Neural cell (in vitro differentiated cells): ENCODE data around the gene ME2. TPM values are rescaled to one million over a fixed set of nuclear protein-coding genes. Genes with fewer than 3 reads are reported as not detected.

Source experiments
- H2AFZ ChIP-seq: fragments of 200-600, 300-800 bp; sonication (generic), shearing (Covaris generic); 2 replicates; pipeline ENCODE4 v1.6.0; 2014; ENCODE audit warnings: low read depth, mild to moderate bottlenecking, antibody characterized with exemption, low read length, moderate library complexity
- H3F3A ChIP-seq: fragments of 200-600 bp; shearing (Covaris generic); 2 replicates; pipeline ENCODE4 v1.6.1; 2016; ENCODE audit warnings: mild to moderate bottlenecking, moderate library complexity, mixed read lengths, antibody characterized with exemption, low read length; ENCODE audit not compliant: insufficient read depth, poor library complexity, severe bottlenecking
- H3K27ac ChIP-seq: fragments of 200-600, 300-800 bp; sonication (generic), shearing (Covaris generic); 2 replicates; pipeline ENCODE4 v1.5.1; 2014; ENCODE audit warnings: mild to moderate bottlenecking, low read length, moderate library complexity
- H3K27me3 ChIP-seq: fragments of 300-800, 200-600 bp; sonication (generic), shearing (Covaris generic); 2 replicates; pipeline ENCODE4 v1.6.0; 2014; ENCODE audit warnings: mild to moderate bottlenecking, low read depth, low read length, moderate library complexity; ENCODE audit not compliant: insufficient read depth
- H3K36me3 ChIP-seq: fragments of 300-800, 200-600 bp; sonication (generic), shearing (Covaris generic); 2 replicates; pipeline ENCODE4 v1.5.1; 2014; ENCODE audit warnings: mild to moderate bottlenecking, antibody characterized with exemption, low read length, moderate library complexity; ENCODE audit not compliant: insufficient read depth
- H3K4me2 ChIP-seq: fragments of 300-800, 200-600 bp; sonication (generic), shearing (Covaris generic); 2 replicates; pipeline ENCODE4 v1.6.0; 2014; ENCODE audit warnings: mild to moderate bottlenecking, low read length
- H3K4me3 ChIP-seq: fragments of 300-800, 200-600 bp; sonication (generic), shearing (Covaris generic); 2 replicates; pipeline ENCODE4 v1.5.1; 2014; ENCODE audit warnings: mild to moderate bottlenecking, low read length, moderate library complexity
- H3K79me2 ChIP-seq: fragments of 200-600 bp; shearing (Covaris generic); replicated peaks from 2 replicates; pipeline ENCODE4 v1.6.0; 2014; ENCODE audit warnings: mild to moderate bottlenecking, low read length, moderate library complexity; ENCODE audit not compliant: insufficient read depth
- H3K9ac ChIP-seq: fragments of 300-800, 200-600 bp; sonication (generic), shearing (Covaris generic); 2 replicates; pipeline ENCODE4 v1.6.1; 2016; ENCODE audit warnings: mild to moderate bottlenecking, low read length, mixed read lengths
- H3K9me2 ChIP-seq: fragments of 200-600 bp; shearing (Covaris generic); 2 replicates; pipeline ENCODE4 v1.6.1; 2016; ENCODE audit warnings: mild to moderate bottlenecking, low read length, mixed read lengths; ENCODE audit not compliant: insufficient read depth
- H3K9me3 ChIP-seq: fragments of 200-600, 300-800 bp; sonication (generic), shearing (Covaris generic); 2 replicates; pipeline ENCODE4 v1.6.1; 2016; ENCODE audit warnings: mild to moderate bottlenecking, mixed run types, low read length, moderate library complexity, mixed read lengths
- H4K20me1 ChIP-seq: fragments of 200-600 bp; shearing (Covaris generic); 2 replicates; pipeline ENCODE4 v1.6.1; 2016; ENCODE audit warnings: mild to moderate bottlenecking, mixed run types; ENCODE audit not compliant: insufficient read depth
- EP300 ChIP-seq: fragments of 450-650 bp; conservative IDR thresholded peaks from 2 replicates; pipeline ENCODE4 v1.6.1; 2014; ENCODE audit warnings: antibody characterized with exemption, mild to moderate bottlenecking, moderate library complexity; ENCODE audit not compliant: poor library complexity, severe bottlenecking
- EZH2 ChIP-seq: fragments of 200-600, 300-800 bp; shearing (Covaris generic), sonication (generic); IDR thresholded peaks from 2 replicates; pipeline ENCODE4 v1.6.1; 2014; ENCODE audit warnings: antibody characterized with exemption, low read length, borderline replicate concordance, mild to moderate bottlenecking; ENCODE audit not compliant: insufficient read depth, poor library complexity, severe bottlenecking
- MXI1 ChIP-seq: fragments of 450-650 bp; conservative IDR thresholded peaks from 2 replicates; pipeline ENCODE4 v1.6.1; 2014; ENCODE audit warnings: antibody characterized with exemption, mild to moderate bottlenecking; ENCODE audit not compliant: poor library complexity, severe bottlenecking
- POLR2AphosphoS5 ChIP-seq: IDR thresholded peaks from 2 replicates; pipeline ENCODE4 v1.6.1; 2012
- RAD21 ChIP-seq: fragments of 450-650 bp; conservative IDR thresholded peaks from 2 replicates; pipeline ENCODE4 v1.6.1; 2014; ENCODE audit warnings: antibody characterized with exemption, mild to moderate bottlenecking, moderate library complexity
- SMC3 ChIP-seq: fragments of 450-650 bp; conservative IDR thresholded peaks from 2 replicates; pipeline ENCODE4 v1.6.1; 2014; ENCODE audit warnings: antibody characterized with exemption, mild to moderate bottlenecking, moderate library complexity; ENCODE audit not compliant: poor library complexity
- TAF1 ChIP-seq: IDR thresholded peaks from 2 replicates; pipeline ENCODE4 v1.6.1; 2012; ENCODE audit warnings: low read depth
- polyA plus RNA-seq: library from polyadenylated mRNA; depleted of rRNA; stranded (reverse); fragments of >200 nt; gene quantifications from 2 replicates; pipeline ENCODE4 v1.2.3, GENCODE V29; 2014
- TF ChIP-seq, protein P1 (sequence below): fragments of 450-650 bp; IDR thresholded peaks from 2 replicates; pipeline ENCODE4 v1.5.1; 2014; ENCODE audit warnings: antibody characterized with exemption, mild to moderate bottlenecking, moderate library complexity; ENCODE audit not compliant: poor library complexity, severe bottlenecking
- TF ChIP-seq, protein P2 (sequence below): IDR thresholded peaks from 2 replicates; pipeline ENCODE4 v1.6.1; 2012; ENCODE audit warnings: borderline replicate concordance

The ME2 gene
- polyA plus RNA-seq, 1 donor from 2014 or later: 76.2 TPM

DNA sequence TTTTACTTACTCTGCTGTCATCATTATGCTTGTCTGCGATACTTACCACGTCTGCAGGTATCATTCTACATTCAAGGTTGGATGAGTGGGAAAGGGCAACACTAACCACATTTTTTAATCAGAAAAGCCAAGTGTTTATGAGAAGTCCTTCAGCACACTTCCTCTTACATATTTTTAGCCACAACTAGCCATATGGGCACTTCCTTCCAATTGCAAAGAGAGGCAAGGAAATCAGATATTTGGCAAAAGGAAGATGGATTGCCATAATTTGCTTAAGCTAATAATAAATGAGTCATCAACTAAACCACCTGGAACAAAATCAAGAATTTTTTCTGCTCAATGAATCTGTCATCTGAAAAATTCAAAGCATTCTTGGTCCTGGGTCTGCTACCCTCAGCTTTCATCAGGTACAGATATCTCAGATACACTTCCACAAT lies 42.4 kb upstream of the ME2 start:
- Histone ChIP-seq H3K4me2 (no peak overlapping the region), H4K20me1 (no peaks in the 10 kb centered on the region), H3K9ac (no peak overlapping the region), H3K27me3 (no peaks in the 10 kb centered on the region), H3K9me3 (no peaks in the 10 kb centered on the region), H2AFZ (no peak overlapping the region), H3K9me2 (no peaks in the 10 kb centered on the region), H3F3A (no peaks in the 10 kb centered on the region), H3K27ac (no peak overlapping the region), H3K4me3 (no peak overlapping the region), H3K79me2 (no peaks in the 10 kb centered on the region), H3K36me3 (no peaks in the 10 kb centered on the region)
- TF ChIP-seq POLR2AphosphoS5 (no peak), EZH2 (no peak), SMC3 (no peak), RAD21 (no peak), TAF1 (no peak), MXI1 (no peak), EP300 (no peak)
- TF ChIP-seq, protein P1, sequence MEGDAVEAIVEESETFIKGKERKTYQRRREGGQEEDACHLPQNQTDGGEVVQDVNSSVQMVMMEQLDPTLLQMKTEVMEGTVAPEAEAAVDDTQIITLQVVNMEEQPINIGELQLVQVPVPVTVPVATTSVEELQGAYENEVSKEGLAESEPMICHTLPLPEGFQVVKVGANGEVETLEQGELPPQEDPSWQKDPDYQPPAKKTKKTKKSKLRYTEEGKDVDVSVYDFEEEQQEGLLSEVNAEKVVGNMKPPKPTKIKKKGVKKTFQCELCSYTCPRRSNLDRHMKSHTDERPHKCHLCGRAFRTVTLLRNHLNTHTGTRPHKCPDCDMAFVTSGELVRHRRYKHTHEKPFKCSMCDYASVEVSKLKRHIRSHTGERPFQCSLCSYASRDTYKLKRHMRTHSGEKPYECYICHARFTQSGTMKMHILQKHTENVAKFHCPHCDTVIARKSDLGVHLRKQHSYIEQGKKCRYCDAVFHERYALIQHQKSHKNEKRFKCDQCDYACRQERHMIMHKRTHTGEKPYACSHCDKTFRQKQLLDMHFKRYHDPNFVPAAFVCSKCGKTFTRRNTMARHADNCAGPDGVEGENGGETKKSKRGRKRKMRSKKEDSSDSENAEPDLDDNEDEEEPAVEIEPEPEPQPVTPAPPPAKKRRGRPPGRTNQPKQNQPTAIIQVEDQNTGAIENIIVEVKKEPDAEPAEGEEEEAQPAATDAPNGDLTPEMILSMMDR: no peak
- TF ChIP-seq, protein P2, sequence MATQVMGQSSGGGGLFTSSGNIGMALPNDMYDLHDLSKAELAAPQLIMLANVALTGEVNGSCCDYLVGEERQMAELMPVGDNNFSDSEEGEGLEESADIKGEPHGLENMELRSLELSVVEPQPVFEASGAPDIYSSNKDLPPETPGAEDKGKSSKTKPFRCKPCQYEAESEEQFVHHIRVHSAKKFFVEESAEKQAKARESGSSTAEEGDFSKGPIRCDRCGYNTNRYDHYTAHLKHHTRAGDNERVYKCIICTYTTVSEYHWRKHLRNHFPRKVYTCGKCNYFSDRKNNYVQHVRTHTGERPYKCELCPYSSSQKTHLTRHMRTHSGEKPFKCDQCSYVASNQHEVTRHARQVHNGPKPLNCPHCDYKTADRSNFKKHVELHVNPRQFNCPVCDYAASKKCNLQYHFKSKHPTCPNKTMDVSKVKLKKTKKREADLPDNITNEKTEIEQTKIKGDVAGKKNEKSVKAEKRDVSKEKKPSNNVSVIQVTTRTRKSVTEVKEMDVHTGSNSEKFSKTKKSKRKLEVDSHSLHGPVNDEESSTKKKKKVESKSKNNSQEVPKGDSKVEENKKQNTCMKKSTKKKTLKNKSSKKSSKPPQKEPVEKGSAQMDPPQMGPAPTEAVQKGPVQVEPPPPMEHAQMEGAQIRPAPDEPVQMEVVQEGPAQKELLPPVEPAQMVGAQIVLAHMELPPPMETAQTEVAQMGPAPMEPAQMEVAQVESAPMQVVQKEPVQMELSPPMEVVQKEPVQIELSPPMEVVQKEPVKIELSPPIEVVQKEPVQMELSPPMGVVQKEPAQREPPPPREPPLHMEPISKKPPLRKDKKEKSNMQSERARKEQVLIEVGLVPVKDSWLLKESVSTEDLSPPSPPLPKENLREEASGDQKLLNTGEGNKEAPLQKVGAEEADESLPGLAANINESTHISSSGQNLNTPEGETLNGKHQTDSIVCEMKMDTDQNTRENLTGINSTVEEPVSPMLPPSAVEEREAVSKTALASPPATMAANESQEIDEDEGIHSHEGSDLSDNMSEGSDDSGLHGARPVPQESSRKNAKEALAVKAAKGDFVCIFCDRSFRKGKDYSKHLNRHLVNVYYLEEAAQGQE: no peak

DNA sequence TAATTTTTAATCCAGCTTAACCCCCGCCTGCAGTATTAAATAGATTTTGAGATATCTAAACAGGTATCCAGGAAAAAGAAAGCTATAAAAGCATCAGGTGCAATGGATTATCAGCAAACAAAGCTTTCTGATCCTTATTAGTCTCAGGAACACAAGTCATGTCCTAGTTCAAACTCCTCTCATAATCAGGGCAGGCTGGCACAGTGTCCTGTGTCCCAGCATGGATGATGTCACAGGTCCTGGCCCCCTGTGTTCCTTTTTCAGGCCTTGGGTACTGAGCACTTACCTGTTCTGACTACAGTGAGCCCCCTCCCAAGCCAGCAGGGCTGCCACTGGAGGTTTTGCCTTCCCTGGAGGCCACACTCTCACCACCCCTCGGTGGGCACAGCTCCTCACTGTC lies 39.6 kb upstream of the ME2 start:
- Histone ChIP-seq H3K36me3 (no peaks in the 10 kb centered on the region), H3K9me2 (no peaks in the 10 kb centered on the region), H3K27ac (no peak overlapping the region), H3K4me3 (no peak overlapping the region), H3K4me2 (no peak overlapping the region), H3F3A (no peaks in the 10 kb centered on the region), H3K79me2 (no peaks in the 10 kb centered on the region), H3K9me3 (no peaks in the 10 kb centered on the region), H2AFZ (no peak overlapping the region), H3K27me3 (no peaks in the 10 kb centered on the region), H4K20me1 (no peaks in the 10 kb centered on the region), H3K9ac (no peak overlapping the region)
- no peak for TF ChIP-seq RAD21

DNA sequence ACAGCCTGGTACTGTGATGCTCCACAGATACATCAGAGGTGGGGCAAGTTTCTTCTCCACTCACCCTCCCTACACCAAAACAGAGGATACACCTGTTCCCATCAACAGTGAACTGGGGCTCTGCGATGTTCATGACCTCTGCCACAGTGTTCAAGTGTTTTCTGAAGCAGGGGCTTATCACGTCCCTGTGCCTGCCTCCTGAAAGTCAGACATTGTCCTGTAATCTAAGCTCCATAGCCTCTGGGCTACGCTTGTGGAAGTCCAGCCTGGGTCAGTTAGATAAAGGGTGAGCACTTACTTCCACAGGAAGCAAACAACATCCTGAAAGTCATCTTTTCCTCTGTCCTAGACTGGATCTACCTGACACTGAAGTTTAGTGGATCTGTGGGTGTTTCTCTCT lies 38.9 kb upstream of the ME2 start:
- Histone ChIP-seq H3K4me2 (no peak overlapping the region), H3K27me3 (no peaks in the 10 kb centered on the region), H3F3A (no peaks in the 10 kb centered on the region)

More for the DNA sequence above, 38.9 kb upstream of the ME2 start:
- Histone ChIP-seq H3K27ac (no peak overlapping the region), H3K9me3 (no peaks in the 10 kb centered on the region), H3K79me2 (no peaks in the 10 kb centered on the region), H3K4me3 (no peak overlapping the region), H3K36me3 (no peaks in the 10 kb centered on the region), H3K9ac (no peak overlapping the region), H2AFZ (no peak overlapping the region), H3K9me2 (no peaks in the 10 kb centered on the region), H4K20me1 (no peaks in the 10 kb centered on the region)
- TF ChIP-seq SMC3 (no peak), TAF1 (no peak), EZH2 (no peak), POLR2AphosphoS5 (no peak), MXI1 (no peak), RAD21 (no peak), EP300 (no peak)
- TF ChIP-seq, protein P2: no peak
- TF ChIP-seq, protein P1: no peak
